HL-60 (cell line): ENCODE data around the gene TCFL5.
A peak's percentile ranks its signal among the peaks of the same experiment; 100 is the strongest.

ENCODE experiments used
- DNase-seq, 2 experiments: peaks; one replicate each; pipeline ENCODE4 v3.0.0-alpha.2; 2010 to 2020; ENCODE audit warnings: low read depth in 1 of 2, low spot score in 1 of 2
- H3K27ac ChIP-seq: fragments of 250-450 bp; sonication (Bioruptor Pico); replicated peaks from 2 replicates; pipeline ENCODE4 v1.5.1; 2020; ENCODE audit warnings: mild to moderate bottlenecking, moderate library complexity
- H3K27me3 ChIP-seq: fragments of 250-450 bp; sonication (Bioruptor Pico); 2 replicates; pipeline ENCODE4 v1.5.1; 2021; ENCODE audit warnings: mild to moderate bottlenecking, moderate library complexity; ENCODE audit not compliant: insufficient read depth, poor library complexity, severe bottlenecking
- H3K4me3 ChIP-seq: replicated peaks from 2 replicates; pipeline ENCODE4 v1.5.1; 2011; ENCODE audit warnings: mild to moderate bottlenecking, control low read depth, low read length; ENCODE audit not compliant: insufficient read depth
- GABPA ChIP-seq: IDR thresholded peaks from 2 replicates; pipeline ENCODE4 v1.6.1; 2012; ENCODE audit warnings: low read depth
- POLR2AphosphoS5 ChIP-seq: IDR thresholded peaks from 2 replicates; pipeline ENCODE4 v1.6.1; 2012; ENCODE audit warnings: low read depth
- SPI1 ChIP-seq: IDR thresholded peaks from 2 replicates; pipeline ENCODE4 v1.6.1; 2012; ENCODE audit warnings: low read depth, mild to moderate bottlenecking, borderline replicate concordance
- TF ChIP-seq, protein P1 (sequence below): IDR thresholded peaks from 2 replicates; pipeline ENCODE4 v1.6.1; 2012; ENCODE audit warnings: low read depth; ENCODE audit not compliant: insufficient replicate concordance
- TF ChIP-seq, protein P2 (sequence below): IDR thresholded peaks from one replicate; pipeline ENCODE4 v1.5.1; 2011; ENCODE audit warnings: low read length, control low read depth, inconsistent platforms; ENCODE audit not compliant: insufficient read depth

The TCFL5 gene

DNA sequence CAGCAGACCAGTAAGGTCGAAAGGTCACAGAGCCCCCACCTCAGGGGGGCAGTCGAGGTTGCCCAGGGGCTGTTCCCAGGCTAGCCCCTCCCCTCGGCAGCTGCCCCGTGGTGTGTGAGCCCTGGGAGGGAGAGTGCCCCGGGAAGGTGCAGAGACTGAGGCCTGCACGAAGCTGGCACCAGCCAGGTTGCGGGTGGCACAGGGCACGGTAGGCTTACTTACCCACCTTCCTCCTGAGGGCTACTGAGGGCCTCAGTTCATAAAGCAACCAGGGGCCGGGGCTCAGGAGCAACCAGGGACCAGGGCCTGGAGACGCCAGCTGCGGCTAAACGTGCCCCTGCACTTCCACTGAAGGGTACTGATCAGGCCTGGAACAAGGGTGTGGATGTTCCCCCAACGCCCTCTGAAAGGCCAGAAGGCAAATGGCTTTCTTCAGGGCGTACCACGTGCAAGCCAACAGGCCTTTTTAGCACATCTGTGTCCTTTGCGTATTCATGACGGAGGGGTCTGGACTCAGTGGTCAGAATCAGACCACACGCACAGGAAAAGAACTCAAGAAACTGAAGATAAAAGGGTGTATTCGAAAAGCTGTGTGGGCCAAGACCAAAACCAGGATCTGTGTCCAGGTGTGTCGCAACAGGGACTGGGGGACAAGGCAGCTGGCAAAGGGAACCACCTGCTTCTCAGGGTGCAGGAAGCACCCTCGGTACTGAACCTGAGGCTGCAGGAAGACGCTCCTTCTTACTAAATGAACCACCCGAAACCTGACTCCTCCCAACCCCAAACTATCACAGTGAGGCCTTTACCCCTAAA is 24.5 kb upstream of the TCFL5 start:
- H3K27me3 ChIP-seq, result no peaks in the 10 kb centered on the region
- TF ChIP-seq GABPA, result no peak
- TF ChIP-seq POLR2AphosphoS5, result 0 out of 2 replicates have a peak, but pooled peaks have one; percentile 25
- TF ChIP-seq SPI1, result no peak
- TF ChIP-seq, protein P1, sequence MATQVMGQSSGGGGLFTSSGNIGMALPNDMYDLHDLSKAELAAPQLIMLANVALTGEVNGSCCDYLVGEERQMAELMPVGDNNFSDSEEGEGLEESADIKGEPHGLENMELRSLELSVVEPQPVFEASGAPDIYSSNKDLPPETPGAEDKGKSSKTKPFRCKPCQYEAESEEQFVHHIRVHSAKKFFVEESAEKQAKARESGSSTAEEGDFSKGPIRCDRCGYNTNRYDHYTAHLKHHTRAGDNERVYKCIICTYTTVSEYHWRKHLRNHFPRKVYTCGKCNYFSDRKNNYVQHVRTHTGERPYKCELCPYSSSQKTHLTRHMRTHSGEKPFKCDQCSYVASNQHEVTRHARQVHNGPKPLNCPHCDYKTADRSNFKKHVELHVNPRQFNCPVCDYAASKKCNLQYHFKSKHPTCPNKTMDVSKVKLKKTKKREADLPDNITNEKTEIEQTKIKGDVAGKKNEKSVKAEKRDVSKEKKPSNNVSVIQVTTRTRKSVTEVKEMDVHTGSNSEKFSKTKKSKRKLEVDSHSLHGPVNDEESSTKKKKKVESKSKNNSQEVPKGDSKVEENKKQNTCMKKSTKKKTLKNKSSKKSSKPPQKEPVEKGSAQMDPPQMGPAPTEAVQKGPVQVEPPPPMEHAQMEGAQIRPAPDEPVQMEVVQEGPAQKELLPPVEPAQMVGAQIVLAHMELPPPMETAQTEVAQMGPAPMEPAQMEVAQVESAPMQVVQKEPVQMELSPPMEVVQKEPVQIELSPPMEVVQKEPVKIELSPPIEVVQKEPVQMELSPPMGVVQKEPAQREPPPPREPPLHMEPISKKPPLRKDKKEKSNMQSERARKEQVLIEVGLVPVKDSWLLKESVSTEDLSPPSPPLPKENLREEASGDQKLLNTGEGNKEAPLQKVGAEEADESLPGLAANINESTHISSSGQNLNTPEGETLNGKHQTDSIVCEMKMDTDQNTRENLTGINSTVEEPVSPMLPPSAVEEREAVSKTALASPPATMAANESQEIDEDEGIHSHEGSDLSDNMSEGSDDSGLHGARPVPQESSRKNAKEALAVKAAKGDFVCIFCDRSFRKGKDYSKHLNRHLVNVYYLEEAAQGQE, result no peak
- TF ChIP-seq, protein P2, sequence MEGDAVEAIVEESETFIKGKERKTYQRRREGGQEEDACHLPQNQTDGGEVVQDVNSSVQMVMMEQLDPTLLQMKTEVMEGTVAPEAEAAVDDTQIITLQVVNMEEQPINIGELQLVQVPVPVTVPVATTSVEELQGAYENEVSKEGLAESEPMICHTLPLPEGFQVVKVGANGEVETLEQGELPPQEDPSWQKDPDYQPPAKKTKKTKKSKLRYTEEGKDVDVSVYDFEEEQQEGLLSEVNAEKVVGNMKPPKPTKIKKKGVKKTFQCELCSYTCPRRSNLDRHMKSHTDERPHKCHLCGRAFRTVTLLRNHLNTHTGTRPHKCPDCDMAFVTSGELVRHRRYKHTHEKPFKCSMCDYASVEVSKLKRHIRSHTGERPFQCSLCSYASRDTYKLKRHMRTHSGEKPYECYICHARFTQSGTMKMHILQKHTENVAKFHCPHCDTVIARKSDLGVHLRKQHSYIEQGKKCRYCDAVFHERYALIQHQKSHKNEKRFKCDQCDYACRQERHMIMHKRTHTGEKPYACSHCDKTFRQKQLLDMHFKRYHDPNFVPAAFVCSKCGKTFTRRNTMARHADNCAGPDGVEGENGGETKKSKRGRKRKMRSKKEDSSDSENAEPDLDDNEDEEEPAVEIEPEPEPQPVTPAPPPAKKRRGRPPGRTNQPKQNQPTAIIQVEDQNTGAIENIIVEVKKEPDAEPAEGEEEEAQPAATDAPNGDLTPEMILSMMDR, result no peak
- peak in 1 of 2 experiments; percentile 34 for DNase-seq
- H3K27ac ChIP-seq, result no peak overlapping the region; the same call in 1 of the 2 replicates
- H3K4me3 ChIP-seq, result no peak overlapping the region

DNA sequence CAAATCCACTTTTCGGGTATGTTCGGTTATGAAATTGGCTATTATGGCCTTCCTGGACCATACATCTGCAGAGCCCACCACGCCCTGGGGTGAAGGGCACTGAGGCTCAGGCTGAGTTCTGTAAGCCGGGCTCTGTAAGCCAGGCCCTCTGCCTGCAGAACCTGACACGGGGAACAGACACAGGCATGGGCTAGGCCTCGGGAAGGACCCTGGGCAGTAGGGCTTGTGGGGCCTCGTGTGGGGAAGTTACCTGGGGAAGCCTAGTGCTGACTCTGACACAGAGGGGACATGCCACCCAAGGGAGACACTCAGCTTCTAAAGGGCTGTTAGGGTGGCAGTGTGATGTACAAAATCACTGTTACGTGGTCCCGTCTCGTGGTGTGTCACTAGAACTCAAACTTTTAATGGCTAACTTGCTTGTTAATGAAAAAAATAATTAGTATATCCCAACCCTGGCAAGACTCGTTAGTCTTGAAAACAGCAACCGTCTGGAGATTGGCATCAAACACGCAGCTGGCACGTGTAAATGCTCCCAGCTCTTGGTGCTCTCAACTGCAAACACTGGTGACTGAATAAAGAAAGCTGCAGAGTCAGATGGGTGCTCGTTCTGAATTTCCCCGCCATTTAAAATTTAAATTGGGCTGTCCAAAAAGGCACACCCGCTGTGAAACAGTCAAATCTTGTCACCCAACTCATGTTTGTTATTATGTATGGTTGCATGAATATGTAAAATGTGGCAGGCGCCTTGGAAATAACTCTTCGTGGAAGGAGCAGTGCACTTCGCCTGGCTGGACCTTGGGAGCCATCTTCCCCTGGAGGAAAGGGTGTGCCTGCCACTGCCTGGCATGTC is 23.6 kb upstream of the TCFL5 start:
- H3K4me3 ChIP-seq, result no peak overlapping the region
- DNase-seq, result no peak
- no peak overlapping the region for H3K27ac ChIP-seq
- H3K27me3 ChIP-seq, result no peaks in the 10 kb centered on the region
- TF ChIP-seq SPI1 (no peak), GABPA (no peak), POLR2AphosphoS5 (no peak; the same call in 1 of the 2 replicates)
- TF ChIP-seq, protein P1, result no peak
- TF ChIP-seq, protein P2, result no peak

DNA sequence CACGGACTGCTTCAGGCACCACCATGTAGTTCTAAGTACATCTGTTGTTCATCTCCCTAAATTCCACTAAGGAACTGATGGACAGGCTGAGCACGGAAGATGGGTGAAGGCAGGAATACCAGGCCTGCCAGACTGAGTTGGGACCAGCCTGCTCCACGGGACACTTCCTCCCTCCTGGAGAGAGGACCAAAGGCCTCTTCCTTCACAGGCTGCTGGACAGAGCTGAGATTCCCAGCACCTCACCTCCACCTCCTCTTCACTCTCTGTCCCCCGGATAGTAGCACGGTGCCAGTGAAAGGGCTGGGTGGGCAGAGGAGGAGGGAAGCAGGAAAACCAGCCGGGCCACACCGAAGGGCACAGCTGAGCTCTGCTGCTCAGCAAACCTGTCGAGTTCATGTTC is 22.9 kb upstream of the TCFL5 start:
- TF ChIP-seq, protein P2, result no peak
- TF ChIP-seq, protein P1, result no peak
- TF ChIP-seq GABPA (no peak), POLR2AphosphoS5 (no peak), SPI1 (no peak)
- Histone ChIP-seq H3K27ac (no peak overlapping the region), H3K4me3 (no peak overlapping the region), H3K27me3 (no peaks in the 10 kb centered on the region)
- DNase-seq, result no peak
